Adrenal gland (tissue), 12 donors: ENCODE data around the gene TEAD1. TPM values are rescaled to one million over a fixed set of nuclear protein-coding genes. Genes with fewer than 3 reads are reported as not detected.

Experiments
- DNase-seq, 7 donors: peaks; one replicate each; pipeline ENCODE4 v3.0.0-alpha.2; 2019 to 2020
- H3K27ac ChIP-seq, 5 donors: fragments of 200-600 bp; sonication (generic) in 4 of 5; 1 replicate in 3 of 5; 2 replicates in 2 of 5; pipeline versions ENCODE4 v1.5.1 to v1.8.0; 2016 to 2020; ENCODE audit warnings: mild to moderate bottlenecking in 1 of 5
- H3K27me3 ChIP-seq: fragments of 200-600 bp; 2 replicates; pipeline ENCODE4 v1.8.0; 2021
- H3K36me3 ChIP-seq, 2 donors: fragments of 200-600 bp; replicated peaks in 1 of 2; 1 replicate in 1 of 2; 2 replicates in 1 of 2; pipeline versions ENCODE4 v1.5.1 to v1.8.0; 2018 to 2022
- H3K4me1 ChIP-seq, 2 donors: fragments of 200-600 bp; replicated peaks in 1 of 2; 1 replicate in 1 of 2; 2 replicates in 1 of 2; pipeline versions ENCODE4 v1.5.1 to v1.8.0; 2018 to 2021
- H3K4me3 ChIP-seq, 4 donors: fragments of 200-600 bp; sonication (generic) in 3 of 4; one replicate each; pipeline ENCODE4 v1.5.1; 2016 to 2018
- H3K9me3 ChIP-seq, 3 donors: fragments of 200-600 bp; sonication (generic) in 1 of 3; replicated peaks in 1 of 3; 1 replicate in 2 of 3; 2 replicates in 1 of 3; pipeline versions ENCODE4 v1.5.1 to v1.8.0; 2016 to 2021
- CTCF ChIP-seq, 6 experiments: fragments of 450-650 bp in 4 of 6; fragments of 200-600 bp in 2 of 6; sonication (generic) in 1 of 6; IDR thresholded peaks; 1 replicate in 5 of 6; 2 replicates in 1 of 6; pipeline versions ENCODE4 v1.5.1 to v1.8.0; 2016 to 2021; ENCODE audit warnings: antibody characterized with exemption in 6 of 6, mild to moderate bottlenecking in 2 of 6, moderate library complexity in 1 of 6
- POLR2A ChIP-seq, 2 donors: fragments of 450-650 bp; IDR thresholded peaks; one replicate each; pipeline ENCODE4 v1.6.1; 2017; ENCODE audit warnings: antibody characterized with exemption in 2 of 2, mild to moderate bottlenecking in 2 of 2, moderate library complexity in 1 of 2
- WGBS, 4 donors: extraction: QIAGEN DNeasy Blood & Tissue Kit in 2 of 4; methylation state at CpG; one replicate each; pipeline versions ENCODE4 v1.1.5 to v1.1.7; 2013 to 2017; 5-methylcytosine and 5-hydroxymethylcytosine counted together
- intact Hi-C, 2 donors: fragments of 100-400 bp; cut with DNase I; formaldehyde crosslinking; loops; one replicate each; pipeline versions ENCODE4 v1.14.1 to v1.15.0; 2022 to 2023
- polyA plus RNA-seq, 3 donors: library from polyadenylated mRNA; stranded (reverse); fragments of 200-250 nt in 2 of 3; fragments of 350-450 nt in 1 of 3; fragmentation: Illumina TruSeq in 1 of 3; extraction: RNeasy Lipid Tissue Mini Kit (QIAGEN cat#74804) in 1 of 3; gene quantifications; one replicate each; pipeline ENCODE4 v1.2.3, GENCODE V29; 2013 to 2014
- total RNA-seq, 9 donors: library from RNA; depleted of rRNA in 4 of 9; stranded (reverse); fragments of >200 nt in 4 of 9; fragments of 120-200 nt in 1 of 9; fragmentation: NEBNext Ultra II Directional in 1 of 9; extraction: Animal tissue kit (Norgen Biotek cat#: 25700) in 1 of 9; gene quantifications; one replicate each; pipeline versions ENCODE4 v1.1.0 to v1.2.4, GENCODE V29; 2013 to 2023
- donor health status: healthy with polysubstance abuse.
- donor health status: Bipolar disorder and iron deficiency.
- donor health status: DM: yes; HTN: yes; CAD: no.
- donor health status: DM: no; HTN: no; CAD: no.
- donor health status: DM: no; HTN: no; CAD: no.
- donor health status: DM: yes; HTN: yes; CAD: no.

The TEAD1 gene
- total and polyA plus RNA-seq, 12 donors: 3.9 to 49.9 (median 35.1) TPM

GRCh38 chr11:12745787-12746186, 71.6 kb downstream of the TEAD1 start:
- Histone ChIP-seq H3K36me3 (no peaks in the 10 kb centered on the region), H3K4me3 (no peak overlapping the region), H3K9me3 (no peaks in the 10 kb centered on the region), H3K4me1 (peaks cover 0 to 10% of the 10 kb centered on the region in 2 donors), H3K27me3 (no peaks in the 10 kb centered on the region), H3K27ac (no peak overlapping the region)
- no peak for TF ChIP-seq CTCF (IDR thresholded peaks at IDR 0.05)
- no peak for TF ChIP-seq POLR2A (IDR thresholded peaks at IDR 0.05)
- no peak for DNase-seq
- intact Hi-C loops: no loop called here
- WGBS, 4 donors: 88 to 94% (median 91%) methylated on average over 3 of the region's 3 CpGs

- 56 to 72% (median 68%) methylated on average over 2 to 6 of the region's 6 CpGs for WGBS, 4 donors
- no peaks in the 10 kb centered on the region for H3K36me3 ChIP-seq
- no peaks in the 10 kb centered on the region for H3K27me3 ChIP-seq
- H3K27ac ChIP-seq: no peak overlapping the region
- TF ChIP-seq POLR2A (IDR thresholded peaks at IDR 0.05) (no peak), CTCF (IDR thresholded peaks at IDR 0.05) (no peak)
- H3K4me3 ChIP-seq: no peak overlapping the region
- peak in 2 of 7 donors; percentile 25 to 27 for DNase-seq
- H3K4me1 ChIP-seq: peaks cover 0 to 10% of the 10 kb centered on the region in 2 donors
- H3K9me3 ChIP-seq: no peaks in the 10 kb centered on the region
- intact Hi-C loops: no loop called here
Measured at GRCh38 chr11:12746593-12747097, 72.4 kb downstream of the TEAD1 start.

GRCh38 chr11:12748561-12748960, 74.3 kb downstream of the TEAD1 start:
- H3K4me1 ChIP-seq: peaks cover 0 to 10% of the 10 kb centered on the region in 2 donors
- no peak overlapping the region for H3K4me3 ChIP-seq
- no peaks in the 10 kb centered on the region for H3K9me3 ChIP-seq
- intact Hi-C loops: no loop called here
- DNase-seq: no peak
- H3K27me3 ChIP-seq: no peaks in the 10 kb centered on the region
- 93 to 96% (median 95%) methylated on average over 7 of the region's 7 CpGs for WGBS, 4 donors
- H3K36me3 ChIP-seq: no peaks in the 10 kb centered on the region
- H3K27ac ChIP-seq: no peak overlapping the region
- no peak for TF ChIP-seq CTCF (IDR thresholded peaks at IDR 0.05)
- TF ChIP-seq POLR2A (IDR thresholded peaks at IDR 0.05): no peak

GRCh38 chr11:12749442-12749841, 75.2 kb downstream of the TEAD1 start:
- TF ChIP-seq POLR2A (IDR thresholded peaks at IDR 0.05) (no peak), CTCF (IDR thresholded peaks at IDR 0.05) (no peak)
- intact Hi-C loops: no loop called here
- WGBS, 4 donors: 94 to 95% (median 94%) methylated on average over 6 of the region's 6 CpGs

More at GRCh38 chr11:12749442-12749841, 75.2 kb downstream of the TEAD1 start:
- Histone ChIP-seq H3K4me1 (peaks cover 0 to 13% of the 10 kb centered on the region in 2 donors), H3K9me3 (no peaks in the 10 kb centered on the region), H3K4me3 (no peak overlapping the region), H3K27ac (no peak overlapping the region), H3K27me3 (no peaks in the 10 kb centered on the region), H3K36me3 (no peaks in the 10 kb centered on the region)
- no peak for DNase-seq
